H9 (cell line): ENCODE results near the gene YOD1. TPM values are rescaled to one million over a fixed set of nuclear protein-coding genes. Genes with fewer than 3 reads are reported as not detected.

ENCODE experiments used
- DNase-seq: peaks from one replicate; pipeline ENCODE4 v3.0.0-alpha.2; 2017
- H2AFZ ChIP-seq: one replicate; pipeline ENCODE4 v1.6.1; 2013; ENCODE audit warnings: mild to moderate bottlenecking, low read length, control low read depth, moderate library complexity
- H2AK5ac ChIP-seq: 2 replicates; pipeline ENCODE4 v1.6.1; 2013; ENCODE audit warnings: low read length, control low read depth, mixed read lengths; ENCODE audit not compliant: insufficient read length
- H2BK120ac ChIP-seq: one replicate; pipeline ENCODE4 v1.6.1; 2013; ENCODE audit warnings: low read depth, mild to moderate bottlenecking, low read length, control low read depth, inconsistent platforms; ENCODE audit not compliant: poor library complexity, severe bottlenecking
- H2BK12ac ChIP-seq: 2 replicates; pipeline ENCODE4 v1.6.1; 2013; ENCODE audit warnings: low read length, control low read depth, mixed read lengths, low read depth; ENCODE audit not compliant: insufficient read length
- H2BK15ac ChIP-seq: 2 replicates; pipeline ENCODE4 v1.6.1; 2013; ENCODE audit warnings: low read depth, low read length, control low read depth
- H2BK20ac ChIP-seq: one replicate; pipeline ENCODE4 v1.6.1; 2013; ENCODE audit warnings: low read depth, mild to moderate bottlenecking, low read length, control low read depth, inconsistent platforms; ENCODE audit not compliant: poor library complexity, severe bottlenecking
- H2BK5ac ChIP-seq: 2 replicates; pipeline ENCODE4 v1.6.1; 2013; ENCODE audit warnings: low read length, control low read depth, mixed read lengths; ENCODE audit not compliant: insufficient read length
- H3K14ac ChIP-seq: 2 replicates; pipeline ENCODE4 v1.6.1; 2013; ENCODE audit warnings: low read length, control low read depth; ENCODE audit not compliant: insufficient read depth
- H3K18ac ChIP-seq: 2 replicates; pipeline ENCODE4 v1.6.1; 2013; ENCODE audit warnings: low read depth, mild to moderate bottlenecking, mixed read lengths, low read length, control low read depth; ENCODE audit not compliant: insufficient read length
- H3K23ac ChIP-seq: 2 replicates; pipeline ENCODE4 v1.6.1; 2013; ENCODE audit warnings: low read length, control low read depth, mixed read lengths, low read depth; ENCODE audit not compliant: insufficient read length
- H3K23me2 ChIP-seq: 2 replicates; pipeline ENCODE4 v1.6.1; 2013; ENCODE audit warnings: low read depth, mild to moderate bottlenecking, mixed read lengths, low read length, control low read depth; ENCODE audit not compliant: insufficient read length, poor library complexity, severe bottlenecking
- H3K27ac ChIP-seq: 2 replicates; pipeline ENCODE4 v1.5.1; 2013; ENCODE audit warnings: low read length, control low read depth, mixed read lengths, low read depth; ENCODE audit not compliant: insufficient read length
- H3K27me3 ChIP-seq: 2 replicates; pipeline ENCODE4 v1.6.1; 2013; ENCODE audit warnings: low read length, control low read depth, inconsistent platforms; ENCODE audit not compliant: insufficient read depth
- H3K4ac ChIP-seq: 2 replicates; pipeline ENCODE4 v1.6.1; 2013; ENCODE audit warnings: low read depth, mild to moderate bottlenecking, control low read depth, inconsistent platforms, low read length, moderate library complexity
- H3K4me1 ChIP-seq: 2 replicates; pipeline ENCODE4 v1.6.1; 2013; ENCODE audit warnings: low read length, control low read depth, inconsistent platforms; ENCODE audit not compliant: insufficient read depth
- H3K4me2 ChIP-seq: 2 replicates; pipeline ENCODE4 v1.6.1; 2013; ENCODE audit warnings: low read length, control low read depth, mixed read lengths; ENCODE audit not compliant: insufficient read length, insufficient read depth
- H3K56ac ChIP-seq: 2 replicates; pipeline ENCODE4 v1.6.1; 2013; ENCODE audit warnings: low read depth, mild to moderate bottlenecking, mixed read lengths, low read length, control low read depth; ENCODE audit not compliant: insufficient read length
- H3K79me1 ChIP-seq: 2 replicates; pipeline ENCODE4 v1.6.1; 2013; ENCODE audit warnings: low read depth, mild to moderate bottlenecking, moderate library complexity, low read length, control low read depth, inconsistent platforms; ENCODE audit not compliant: insufficient read depth, poor library complexity, severe bottlenecking
- H3K79me2 ChIP-seq: 2 replicates; pipeline ENCODE4 v1.6.1; 2013; ENCODE audit warnings: low read length, control low read depth, inconsistent platforms; ENCODE audit not compliant: insufficient read depth
- H3K9ac ChIP-seq: 2 replicates; pipeline ENCODE4 v1.6.1; 2013; ENCODE audit warnings: low read length, control low read depth, mixed read lengths; ENCODE audit not compliant: insufficient read length; ENCODE audit errors: extremely low read depth
- H3K9me3 ChIP-seq: one replicate; pipeline ENCODE4 v1.6.1; 2013; ENCODE audit warnings: low read depth, low read length, inconsistent platforms; ENCODE audit not compliant: control insufficient read depth
- H3T11ph ChIP-seq: one replicate; pipeline ENCODE4 v1.6.1; 2013; ENCODE audit warnings: mild to moderate bottlenecking, low read length, control low read depth, inconsistent platforms
- H4K20me1 ChIP-seq: one replicate; pipeline ENCODE4 v1.6.1; 2013; ENCODE audit not compliant: control insufficient read depth, insufficient read length, insufficient read depth
- H4K5ac ChIP-seq: 2 replicates; pipeline ENCODE4 v1.6.1; 2013; ENCODE audit warnings: low read depth, mild to moderate bottlenecking, mixed read lengths, low read length, control low read depth; ENCODE audit not compliant: insufficient read length
- H4K8ac ChIP-seq: replicated peaks from 2 replicates; pipeline ENCODE4 v1.6.1; 2013; ENCODE audit warnings: low read length, control low read depth, mixed read lengths, low read depth; ENCODE audit not compliant: insufficient read length
- H4K91ac ChIP-seq: 2 replicates; pipeline ENCODE4 v1.6.1; 2013; ENCODE audit warnings: low read depth, mild to moderate bottlenecking, moderate library complexity, mixed read lengths, low read length, control low read depth; ENCODE audit not compliant: insufficient read length
- H3K27ac Mint-ChIP-seq, 3 experiments: 2 replicates in 2 of 3; 3 replicates in 1 of 3; pipeline ENCODE4 v1.8.0; 2020 to 2021; ENCODE audit warnings: mixed read lengths in 3 of 3, mild to moderate bottlenecking in 1 of 3, moderate library complexity in 1 of 3
- H3K27me3 Mint-ChIP-seq: 2 replicates; pipeline ENCODE4 v1.8.0; 2021; ENCODE audit warnings: low read depth, mild to moderate bottlenecking, moderate library complexity, mixed read lengths
- H3K36me3 Mint-ChIP-seq, 3 experiments: 2 replicates in 2 of 3; 3 replicates in 1 of 3; pipeline ENCODE4 v1.8.0; 2020 to 2021; ENCODE audit warnings: low read depth in 3 of 3, mixed read lengths in 3 of 3; ENCODE audit not compliant: insufficient read depth in 1 of 3
- H3K4me1 Mint-ChIP-seq, 2 experiments: 2 replicates each; pipeline ENCODE4 v1.8.0; 2020; ENCODE audit warnings: mixed read lengths in 2 of 2
- H3K4me3 Mint-ChIP-seq, 2 experiments: 2 replicates in 1 of 2; 3 replicates in 1 of 2; pipeline ENCODE4 v1.8.0; 2020 to 2021; ENCODE audit warnings: mild to moderate bottlenecking in 2 of 2, mixed read lengths in 2 of 2, moderate library complexity in 1 of 2
- H3K9me3 Mint-ChIP-seq, 2 experiments: 2 replicates in 1 of 2; 3 replicates in 1 of 2; pipeline ENCODE4 v1.8.0; 2020; ENCODE audit warnings: mild to moderate bottlenecking in 2 of 2, mixed read lengths in 2 of 2, moderate library complexity in 1 of 2
- CTCF ChIP-seq: fragments of 200-600 bp; sonication (generic); conservative IDR thresholded peaks from 3 replicates; pipeline ENCODE4 v1.8.0; 2021; ENCODE audit warnings: antibody characterized with exemption, mild to moderate bottlenecking
- WGBS: extraction: QIAGEN DNeasy Blood & Tissue Kit; methylation state at CpG from one replicate; pipeline ENCODE4 v1.1.7; 2013; ENCODE audit warnings: missing lambda C conversion rate, low lambda C conversion rate, mixed read lengths; ENCODE audit not compliant: insufficient read length; ENCODE audit errors: extremely low coverage; 5-methylcytosine and 5-hydroxymethylcytosine counted together
- total RNA-seq: library from RNA; stranded (reverse); gene quantifications from 2 replicates; pipeline ENCODE4 v1.2.1, GENCODE V29; 2021

YOD1 gene
- total RNA-seq, 1 experiment from 2014 or later, result 8.6 TPM

- H3K9me3 ChIP-seq, result no peaks in the 10 kb centered on the region
- no peaks in the 10 kb centered on the region for H4K20me1 ChIP-seq
- H3K14ac ChIP-seq, result no peak overlapping the region
- H3K4me1 ChIP-seq, result no peaks in the 10 kb centered on the region
- Mint-ChIP-seq H3K9me3 (no peaks in the 10 kb centered on the region), H3K36me3 (no peaks in the 10 kb centered on the region), H3K4me3 (no peak overlapping the region), H3K27ac (no peak overlapping the region), H3K27me3 (peaks cover 23% of the 10 kb centered on the region), H3K4me1 (peaks cover 3 to 9% of the 10 kb centered on the region in 2 experiments)
- H3K79me2 ChIP-seq, result no peaks in the 10 kb centered on the region
- no peak overlapping the region for H4K5ac ChIP-seq
- no peak overlapping the region for H2AFZ ChIP-seq
- H3K27me3 ChIP-seq, result no peaks in the 10 kb centered on the region
- H2BK120ac ChIP-seq, result no peak overlapping the region
- WGBS, result no CpG with 5 or more reads among the region's 2 CpGs
- H3K4me2 ChIP-seq, result no peak overlapping the region
- no peak for TF ChIP-seq CTCF
- H3K79me1 ChIP-seq, result no peaks in the 10 kb centered on the region
- no peak overlapping the region for H2BK20ac ChIP-seq
- no peak overlapping the region for H2BK12ac ChIP-seq
- no peak overlapping the region for H3K18ac ChIP-seq
- no peak overlapping the region for H2BK15ac ChIP-seq
- no peak overlapping the region for H3T11ph ChIP-seq
- H3K23ac ChIP-seq, result no peak overlapping the region
- no peak overlapping the region for H4K91ac ChIP-seq
- H2BK5ac ChIP-seq, result no peak overlapping the region
- no peak overlapping the region for H4K8ac ChIP-seq
- H2AK5ac ChIP-seq, result no peak overlapping the region
- no peak overlapping the region for H3K4ac ChIP-seq
- no peak for DNase-seq
- no peaks in the 10 kb centered on the region for H3K23me2 ChIP-seq
- H3K27ac ChIP-seq, result no peak overlapping the region
- H3K56ac ChIP-seq, result no peak overlapping the region
- H3K9ac ChIP-seq, result no peak overlapping the region
Observed at GRCh38 chr1:207010726-207011125, 40.3 kb downstream of the YOD1 start.
